ENCODE measurements around the gene DCAKD. TPM values are rescaled to one million over a fixed set of nuclear protein-coding genes. Genes with fewer than 3 reads are reported as not detected.

The DCAKD gene
- total RNA-seq, 1 experiment from 2014 or later = 48.3 TPM

DNA sequence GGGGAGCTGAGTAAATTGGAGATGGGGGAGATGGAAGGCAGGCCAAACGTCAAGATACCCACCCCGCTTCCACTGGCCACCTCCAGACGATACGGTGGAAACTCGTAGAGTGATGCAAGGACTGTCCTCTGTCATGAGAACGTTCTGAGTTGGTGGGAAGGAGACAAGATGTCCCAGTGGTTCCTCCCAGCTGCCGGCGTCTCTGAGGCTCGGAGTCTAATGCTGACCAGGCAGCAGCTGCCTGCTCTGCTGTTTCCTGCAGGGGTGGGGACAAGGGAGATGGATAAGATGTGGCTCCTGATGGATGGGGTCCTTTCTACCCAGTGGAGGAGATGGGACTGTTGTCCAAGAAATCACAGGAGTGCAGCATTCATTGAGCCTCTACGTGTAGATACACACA lies 55.1 kb downstream of the DCAKD start:
- H3K56ac ChIP-seq (ENCODE audit: insufficient read length, low read depth, low read length) = no peak overlapping the region
- no peaks in the 10 kb centered on the region for H3K23me2 ChIP-seq (ENCODE audit: insufficient read length, low read depth, low read length, poor library complexity, severe bottlenecking)
- H3K9me3 Mint-ChIP-seq = peaks cover 7 to 11% of the 10 kb centered on the region in 2 experiments; a peak in 4 of 5 replicates
- H3K27me3 Mint-ChIP-seq (ENCODE audit: low read depth) = peaks cover 25% of the 10 kb centered on the region
- H3K4me2 ChIP-seq (ENCODE audit: insufficient read depth, insufficient read length, low read length) = no peak overlapping the region
- H3K9ac ChIP-seq (ENCODE audit: extremely low read depth, insufficient read length, low read length) = no peak overlapping the region
- no peak overlapping the region for H4K8ac ChIP-seq (replicated peaks; ENCODE audit: insufficient read length, low read depth, low read length)
- H2BK120ac ChIP-seq (ENCODE audit: low read depth, low read length, poor library complexity, severe bottlenecking) = no peak overlapping the region
- H2BK15ac ChIP-seq (ENCODE audit: low read depth, low read length) = no peak overlapping the region; the same call in 1 of the 2 replicates
- H2BK20ac ChIP-seq (ENCODE audit: low read depth, low read length, poor library complexity, severe bottlenecking) = no peak overlapping the region
- no peaks in the 10 kb centered on the region; the same call in 1 of the 2 replicates for H3K27me3 ChIP-seq (ENCODE audit: insufficient read depth, low read length)
- peaks cover 12 to 24% of the 10 kb centered on the region in 2 experiments for H3K4me1 Mint-ChIP-seq
- no peak overlapping the region for H2AK5ac ChIP-seq (ENCODE audit: insufficient read length, low read length)
- H3T11ph ChIP-seq (ENCODE audit: low read length) = no peak overlapping the region
- no peak overlapping the region for H3K27ac Mint-ChIP-seq
- H3K23ac ChIP-seq (ENCODE audit: insufficient read length, low read depth, low read length) = no peak overlapping the region
- no peak overlapping the region for H4K5ac ChIP-seq (ENCODE audit: insufficient read length, low read depth, low read length)
- no peaks in the 10 kb centered on the region for H3K9me3 ChIP-seq (ENCODE audit: control insufficient read depth, low read depth, low read length)
- H3K79me2 ChIP-seq (ENCODE audit: insufficient read depth, low read length) = no peaks in the 10 kb centered on the region
- H3K79me1 ChIP-seq (ENCODE audit: insufficient read depth, low read depth, low read length, poor library complexity, severe bottlenecking) = no peaks in the 10 kb centered on the region
- H3K4me3 Mint-ChIP-seq = no peak overlapping the region
- no peak overlapping the region for H3K4ac ChIP-seq (ENCODE audit: low read depth, low read length)
- H2BK5ac ChIP-seq (ENCODE audit: insufficient read length, low read length) = no peak overlapping the region
- no peaks in the 10 kb centered on the region for H4K20me1 ChIP-seq (ENCODE audit: control insufficient read depth, insufficient read depth, insufficient read length)
- no peak for DNase-seq
- H3K27ac ChIP-seq (ENCODE audit: insufficient read length, low read depth, low read length) = no peak overlapping the region
- H2AFZ ChIP-seq (ENCODE audit: low read length) = no peak overlapping the region
- H3K14ac ChIP-seq (ENCODE audit: insufficient read depth, low read length) = no peak overlapping the region; the same call in 1 of the 2 replicates
- H3K36me3 Mint-ChIP-seq (ENCODE audit: insufficient read depth in 1 of 3, low read depth in 3 of 3) = no peaks in the 10 kb centered on the region; a peak in 2 of 7 replicates
- no peak for TF ChIP-seq CTCF (conservative IDR thresholded peaks at IDR 0.05)
- H3K4me1 ChIP-seq (ENCODE audit: insufficient read depth, low read length) = no peaks in the 10 kb centered on the region
- no CpG with 5 or more reads among the region's 10 CpGs for WGBS (ENCODE audit: extremely low coverage, insufficient read length, low lambda C conversion rate)
- H2BK12ac ChIP-seq (ENCODE audit: insufficient read length, low read depth, low read length) = no peak overlapping the region
- no peak overlapping the region for H3K18ac ChIP-seq (ENCODE audit: insufficient read length, low read depth, low read length)
- no peak overlapping the region for H4K91ac ChIP-seq (ENCODE audit: insufficient read length, low read depth, low read length)

Measured in H9 (cell line).